Adipocyte (in vitro differentiated cells): ENCODE data around the gene MUC4.

Experiments
- DNase-seq: peaks from one replicate; pipeline ENCODE4 v3.0.0-alpha.2; 2015; ENCODE audit warnings: low read depth
- H3K27me3 ChIP-seq: replicated peaks from 2 replicates; pipeline ENCODE4 v1.7.0; 2013; ENCODE audit warnings: mild to moderate bottlenecking, low read length, moderate library complexity; ENCODE audit not compliant: control insufficient read depth, insufficient read depth
- H3K36me3 ChIP-seq: 2 replicates; pipeline ENCODE4 v1.7.0; 2013; ENCODE audit warnings: low read length, mild to moderate bottlenecking, moderate library complexity; ENCODE audit not compliant: control insufficient read depth, insufficient read depth, severe bottlenecking
- H3K4me1 ChIP-seq: 2 replicates; pipeline ENCODE4 v1.7.0; 2013; ENCODE audit warnings: mild to moderate bottlenecking, low read length, moderate library complexity; ENCODE audit not compliant: control insufficient read depth, insufficient read depth
- H3K4me3 ChIP-seq: 2 replicates; pipeline ENCODE4 v1.7.0; 2013; ENCODE audit warnings: mild to moderate bottlenecking, low read length, moderate library complexity
- H3K9ac ChIP-seq: 2 replicates; pipeline ENCODE4 v1.7.0; 2013; ENCODE audit warnings: mild to moderate bottlenecking, low read length, moderate library complexity
- H3K9me3 ChIP-seq: 2 replicates; pipeline ENCODE4 v1.7.0; 2013; ENCODE audit warnings: mild to moderate bottlenecking, low read length, moderate library complexity; ENCODE audit not compliant: control insufficient read depth

MUC4 gene

DNA sequence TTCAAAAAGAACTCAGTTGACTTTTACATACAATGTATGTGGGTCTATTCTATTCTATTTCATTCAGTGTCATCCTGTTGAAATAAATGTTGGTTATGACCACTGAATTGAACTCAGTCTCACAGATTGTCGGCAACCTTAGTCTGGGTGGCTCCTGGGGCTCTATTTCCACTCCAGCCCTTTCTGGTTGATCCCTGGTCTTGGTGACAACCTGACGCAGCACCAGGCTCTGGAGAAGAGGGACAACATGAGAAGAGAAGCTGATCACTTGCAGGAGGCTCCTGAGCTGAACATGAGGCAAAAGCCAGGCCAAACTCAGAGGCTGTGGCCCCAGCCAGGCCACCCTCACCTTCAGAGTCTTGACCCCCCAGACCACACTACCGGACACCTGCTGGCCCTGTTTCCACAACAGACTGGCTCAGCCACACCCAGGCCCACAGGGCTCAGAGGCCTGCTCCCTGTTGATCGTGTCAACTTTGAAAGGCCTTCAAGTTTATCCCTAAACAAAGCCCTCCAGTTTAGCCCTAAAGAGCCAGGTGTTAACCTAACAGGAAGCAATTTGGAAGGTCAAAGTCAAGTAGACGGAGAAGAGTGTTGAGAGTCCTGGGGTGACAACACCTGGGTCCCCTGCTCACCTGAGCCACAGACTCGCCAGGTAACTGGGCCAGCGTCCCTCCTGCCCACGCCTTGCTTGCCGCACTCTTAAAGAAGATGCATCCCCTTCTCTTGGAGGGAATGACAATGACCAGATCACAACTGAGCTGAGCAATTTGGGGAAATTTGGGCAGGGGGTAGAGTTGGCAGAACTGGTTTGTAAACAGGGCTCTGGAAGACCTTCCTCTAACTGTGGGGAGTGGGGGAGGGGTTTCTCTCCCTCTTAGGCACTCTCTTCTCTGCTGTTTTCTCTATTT, 106.4 kb downstream of the MUC4 start:
- DNase-seq = no peak
- Histone ChIP-seq H3K27me3 (no peaks in the 10 kb centered on the region), H3K9me3 (no peaks in the 10 kb centered on the region), H3K4me3 (no peak overlapping the region), H3K4me1 (peaks cover 13% of the 10 kb centered on the region), H3K36me3 (peaks cover 6% of the 10 kb centered on the region), H3K9ac (no peak overlapping the region)

DNA sequence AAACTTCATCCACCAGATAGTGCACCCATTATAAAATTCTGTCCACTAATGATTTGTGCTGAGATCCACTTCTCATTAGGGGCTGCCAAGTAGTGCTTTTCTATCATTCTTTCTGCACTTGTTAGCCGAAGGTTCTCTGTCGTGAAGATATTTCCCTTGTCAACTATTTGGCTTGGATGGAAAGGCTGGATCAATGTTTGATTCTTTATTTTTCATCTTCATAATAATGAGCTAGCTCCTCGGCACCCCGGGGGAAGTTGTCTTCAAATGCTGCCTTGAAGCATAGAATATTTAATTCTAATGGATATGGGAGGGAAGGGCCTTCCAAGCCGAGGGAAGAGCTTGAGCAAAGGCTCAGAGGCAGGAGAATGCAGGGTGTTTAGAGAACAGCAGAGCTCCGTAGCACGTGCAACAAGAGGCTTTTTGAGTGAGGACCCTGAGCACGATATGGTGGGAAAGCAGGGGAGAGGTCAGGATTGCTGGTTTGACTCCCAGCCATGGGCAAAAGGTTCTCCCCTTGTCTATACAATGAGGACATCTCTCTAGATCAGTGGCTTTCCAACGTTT, 107.2 kb downstream of the MUC4 start:
- no peak for DNase-seq
- Histone ChIP-seq H3K9ac (no peak overlapping the region), H3K9me3 (no peaks in the 10 kb centered on the region), H3K4me1 (peaks cover 12% of the 10 kb centered on the region), H3K36me3 (peaks cover 1% of the 10 kb centered on the region), H3K27me3 (no peaks in the 10 kb centered on the region), H3K4me3 (no peak overlapping the region)

- DNase-seq = no peak
- H3K9me3 ChIP-seq = no peaks in the 10 kb centered on the region
- peaks cover 7% of the 10 kb centered on the region for H3K4me1 ChIP-seq
- H3K9ac ChIP-seq = no peak overlapping the region
- H3K4me3 ChIP-seq = no peak overlapping the region
- H3K36me3 ChIP-seq = peaks cover 4% of the 10 kb centered on the region
- no peaks in the 10 kb centered on the region for H3K27me3 ChIP-seq
Observed at GRCh38 chr3:195703776-195704175, 108.0 kb downstream of the MUC4 start.

DNA sequence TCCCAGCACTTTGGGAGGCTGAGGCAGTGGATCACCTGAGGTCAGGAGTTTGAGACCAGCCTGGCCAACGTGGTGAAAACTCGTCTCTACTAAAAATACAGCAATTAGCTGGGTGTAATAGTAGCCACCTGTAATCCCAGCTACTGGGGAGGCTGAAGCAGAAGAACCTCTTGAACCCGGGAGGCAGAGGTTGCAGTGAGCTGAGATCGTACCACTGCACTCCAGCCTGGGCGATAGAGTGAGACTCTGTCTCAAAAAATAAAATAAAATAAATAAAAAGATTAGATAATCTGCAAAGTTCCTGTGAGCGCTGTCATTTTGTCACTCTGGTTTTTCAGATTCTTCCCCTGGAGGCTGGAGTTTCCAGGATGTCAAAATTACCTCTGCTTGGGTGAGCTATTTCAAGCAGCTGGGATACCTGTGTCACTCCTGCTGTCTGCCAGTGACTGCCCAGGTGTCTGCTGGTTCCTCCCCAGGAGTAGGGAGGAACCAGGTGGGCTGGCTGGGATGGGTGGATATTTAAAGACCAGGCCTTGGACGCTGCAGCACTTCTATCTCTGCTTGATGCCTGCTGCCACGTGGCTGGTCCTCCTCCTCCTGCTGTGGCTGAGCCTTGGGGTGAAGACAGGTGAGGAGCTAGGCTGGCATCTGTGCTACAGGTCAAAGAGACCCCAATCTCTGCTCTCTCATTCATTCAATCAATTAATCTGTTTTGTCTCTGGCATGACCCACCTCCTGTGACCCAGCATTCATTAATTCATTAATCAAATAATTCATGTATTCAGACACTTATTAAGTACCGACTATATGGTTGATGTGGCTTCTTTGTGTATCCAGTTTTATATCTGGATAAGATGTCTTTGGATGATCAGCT, 110.5 kb downstream of the MUC4 start:
- H3K9ac ChIP-seq = no peak overlapping the region
- no peaks in the 10 kb centered on the region for H3K27me3 ChIP-seq
- peaks cover 19% of the 10 kb centered on the region for H3K4me1 ChIP-seq
- DNase-seq = no peak
- peaks cover 4% of the 10 kb centered on the region for H3K36me3 ChIP-seq
- no peaks in the 10 kb centered on the region for H3K9me3 ChIP-seq
- H3K4me3 ChIP-seq = no peak overlapping the region

DNA sequence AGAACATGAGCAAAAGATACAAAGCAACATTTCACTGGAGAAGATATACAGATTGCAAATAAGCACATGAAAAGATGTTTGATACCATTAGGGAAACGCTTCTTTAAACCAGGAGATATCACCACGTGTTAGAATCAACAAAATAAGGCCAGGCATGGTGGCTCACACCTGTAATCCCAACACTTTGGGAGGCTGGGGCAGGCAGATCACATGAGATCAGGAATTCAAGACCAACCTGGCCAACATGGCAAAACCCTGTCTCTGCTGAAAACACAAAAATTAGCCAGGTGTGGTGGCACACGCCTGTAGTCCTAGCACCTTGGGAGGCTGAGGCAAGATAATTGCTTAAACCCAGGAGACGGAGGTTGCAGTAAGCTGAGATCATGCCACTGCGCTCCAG, 111.4 kb downstream of the MUC4 start:
- no peaks in the 10 kb centered on the region for H3K9me3 ChIP-seq
- H3K27me3 ChIP-seq = no peaks in the 10 kb centered on the region
- peaks cover 4% of the 10 kb centered on the region for H3K36me3 ChIP-seq
- H3K4me1 ChIP-seq = peaks cover 19% of the 10 kb centered on the region
- no peak for DNase-seq
- H3K4me3 ChIP-seq = no peak overlapping the region
- H3K9ac ChIP-seq = no peak overlapping the region

- no peaks in the 10 kb centered on the region for H3K27me3 ChIP-seq
- H3K9me3 ChIP-seq = no peaks in the 10 kb centered on the region
- H3K4me1 ChIP-seq = peaks cover 19% of the 10 kb centered on the region
- no peak for DNase-seq
- H3K36me3 ChIP-seq = peaks cover 5% of the 10 kb centered on the region
- no peak overlapping the region for H3K4me3 ChIP-seq
- no peak overlapping the region for H3K9ac ChIP-seq
Observed at GRCh38 chr3:195699860-195700259, 111.9 kb downstream of the MUC4 start.

DNA sequence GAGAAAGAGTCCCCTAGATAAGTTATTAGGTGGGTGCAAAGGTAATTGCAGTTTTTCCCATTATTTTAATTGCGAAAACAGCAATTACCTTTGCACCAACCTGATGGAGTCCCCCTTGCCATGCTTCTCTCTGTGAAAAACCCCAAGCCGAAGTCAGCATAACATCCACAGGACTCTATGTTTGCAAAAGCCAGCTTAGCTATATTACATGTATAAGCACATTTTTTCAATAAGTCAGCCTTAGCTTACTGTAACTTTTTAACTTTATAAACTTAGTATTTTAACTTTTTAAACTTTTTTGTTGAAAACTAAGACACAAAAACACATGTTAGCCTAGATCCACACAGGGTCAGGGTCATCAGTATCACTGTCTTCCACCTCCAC, 112.3 kb downstream of the MUC4 start:
- no peak for DNase-seq
- peaks cover 19% of the 10 kb centered on the region for H3K4me1 ChIP-seq
- no peak overlapping the region for H3K9ac ChIP-seq
- H3K36me3 ChIP-seq = peaks cover 10% of the 10 kb centered on the region
- no peaks in the 10 kb centered on the region for H3K9me3 ChIP-seq
- no peaks in the 10 kb centered on the region for H3K27me3 ChIP-seq
- H3K4me3 ChIP-seq = no peak overlapping the region

- H3K9me3 ChIP-seq = no peaks in the 10 kb centered on the region
- peaks cover 19% of the 10 kb centered on the region for H3K4me1 ChIP-seq
- no peaks in the 10 kb centered on the region for H3K27me3 ChIP-seq
- H3K36me3 ChIP-seq = peaks cover 16% of the 10 kb centered on the region
- no peak for DNase-seq
- no peak overlapping the region for H3K4me3 ChIP-seq
- no peak overlapping the region for H3K9ac ChIP-seq
Observed at GRCh38 chr3:195698647-195699387, 112.9 kb downstream of the MUC4 start.

GRCh38 chr3:195698325-195698646, 113.4 kb downstream of the MUC4 start:
- Histone ChIP-seq H3K9ac (no peak overlapping the region), H3K4me1 (peaks cover 19% of the 10 kb centered on the region), H3K27me3 (no peaks in the 10 kb centered on the region), H3K4me3 (peak overlapping the region; percentile 27), H3K9me3 (no peaks in the 10 kb centered on the region), H3K36me3 (peaks cover 21% of the 10 kb centered on the region)
- no peak for DNase-seq

- peak; percentile 85 for DNase-seq
- H3K4me3 ChIP-seq = peak overlapping the region; percentile 27
Observed at GRCh38 chr3:195697582-195698324, 114.0 kb downstream of the MUC4 start.

More at GRCh38 chr3:195697582-195698324, 114.0 kb downstream of the MUC4 start:
- H3K4me1 ChIP-seq = peaks cover 19% of the 10 kb centered on the region
- no peaks in the 10 kb centered on the region for H3K9me3 ChIP-seq
- no peaks in the 10 kb centered on the region for H3K27me3 ChIP-seq
- H3K36me3 ChIP-seq = peaks cover 26% of the 10 kb centered on the region
- H3K9ac ChIP-seq = peak overlapping the region; percentile 44
